HG03139 (cell line): Measurements from ENCODE around the gene GLS2.
A peak's percentile ranks its signal among the peaks of the same experiment; 100 is the strongest.
"Not testable (repeated sequence)": the region's sequence is repeated elsewhere in the genome, so short reads cannot be mapped to it uniquely, and the experiment has no call there.

ENCODE experiments used
- ATAC-seq: cut with Tn5 transposase; IDR thresholded peaks from one replicate; pipeline ENCODE4 v1.9.1; 2021; ENCODE audit not compliant: unreplicated experiment

GLS2 gene

DNA sequence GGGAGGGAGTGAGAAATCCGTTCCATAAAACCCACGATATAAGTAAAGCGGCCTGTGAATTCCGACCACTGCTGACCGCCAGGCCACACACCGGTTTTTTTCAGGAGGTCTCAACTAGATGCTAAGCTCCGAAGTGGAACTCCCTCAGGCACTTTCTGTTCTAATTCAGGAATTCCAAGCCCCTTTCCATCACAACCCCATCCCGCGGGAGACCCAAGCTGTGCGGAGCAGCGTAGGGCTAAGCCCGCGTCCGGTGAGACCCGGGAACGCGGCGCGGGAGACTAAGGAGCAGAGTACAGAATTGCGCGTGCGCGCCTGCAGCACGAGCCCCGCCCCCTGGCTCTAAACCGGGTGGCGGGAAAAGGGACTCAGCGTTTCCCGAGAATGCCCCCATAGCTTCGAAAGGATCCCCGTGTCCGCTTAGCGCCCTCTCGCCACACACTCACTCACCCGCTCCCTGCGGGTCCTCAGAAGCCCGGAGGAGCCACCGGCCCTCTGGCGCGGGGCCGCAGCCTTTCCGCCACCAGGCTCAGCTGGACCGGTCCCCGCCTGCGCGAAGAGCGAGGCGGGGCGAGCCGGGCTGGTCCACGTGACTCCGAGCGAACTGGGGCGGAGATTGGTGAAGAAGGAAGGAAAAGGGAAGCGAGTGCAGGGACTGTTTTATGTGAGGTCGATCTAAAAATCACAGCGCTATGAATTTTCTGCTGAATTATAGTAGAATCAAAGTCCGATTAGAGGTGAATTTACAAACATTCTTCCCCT lies 38.9 kb downstream of the GLS2 start, which contains the start of gene TIMELESS:
TIMELESS (minus strand) TSS at position 567 of the 762 bp plus-strand sequence. CDS start 15,256 bp downstream, outside the sequence.
- ATAC-seq: peak; percentile 79

DNA sequence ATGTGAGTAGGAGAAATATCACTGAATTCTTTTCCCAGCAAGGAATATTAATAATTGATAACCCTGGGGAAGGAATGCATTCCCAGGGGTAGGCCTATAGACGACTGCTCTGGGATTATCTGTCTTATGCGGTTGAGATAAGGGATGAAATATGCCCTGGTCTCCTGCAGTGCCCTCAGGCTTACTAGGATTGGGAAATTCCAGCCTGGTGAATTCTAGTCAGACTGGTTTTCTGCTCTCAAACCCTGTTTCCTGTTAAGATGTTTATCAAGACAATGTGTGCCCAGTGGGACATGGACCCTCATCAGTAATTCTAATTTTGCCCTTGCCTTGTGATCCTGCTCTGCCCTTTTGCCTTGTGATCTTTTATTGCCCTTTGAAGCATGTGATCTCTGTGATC lies 44.8 kb downstream of the GLS2 start:
- not testable (repeated sequence) for ATAC-seq

DNA sequence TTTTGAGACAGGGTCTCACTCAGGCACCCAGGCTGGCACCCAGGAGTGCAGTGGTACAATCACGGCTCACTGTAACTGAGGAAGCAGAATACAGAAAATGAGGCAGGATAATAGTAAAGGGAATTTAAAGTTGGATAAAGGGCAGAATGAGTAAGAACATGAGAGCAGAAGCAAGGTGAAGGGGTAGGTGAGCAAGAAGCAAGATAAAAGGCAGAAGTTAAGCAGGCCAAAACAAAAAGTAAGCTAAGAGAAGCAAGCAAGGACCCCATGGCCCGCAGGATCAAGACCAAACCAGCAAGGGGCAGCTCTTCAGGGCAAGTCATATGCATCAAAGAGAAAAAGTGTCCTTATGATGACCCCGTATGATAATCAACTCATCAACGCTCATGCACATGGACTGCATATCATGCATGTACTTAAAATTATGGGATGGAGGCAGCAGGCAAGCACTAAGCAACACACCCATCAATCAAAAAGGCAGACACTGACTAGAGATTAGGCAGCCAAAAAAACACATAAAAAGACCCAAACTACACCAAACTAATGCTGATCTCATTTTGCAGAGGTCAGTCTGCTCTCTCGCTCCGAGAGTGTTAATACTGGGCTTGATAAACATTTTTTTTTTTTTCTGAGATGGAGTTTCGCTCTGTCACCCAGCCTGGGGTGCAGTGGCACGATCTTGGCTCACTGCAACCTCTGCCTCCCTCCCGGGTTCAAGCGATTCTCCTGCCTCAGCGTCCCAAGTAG lies 50.4 kb downstream of the GLS2 start:
- ATAC-seq: no peak

DNA sequence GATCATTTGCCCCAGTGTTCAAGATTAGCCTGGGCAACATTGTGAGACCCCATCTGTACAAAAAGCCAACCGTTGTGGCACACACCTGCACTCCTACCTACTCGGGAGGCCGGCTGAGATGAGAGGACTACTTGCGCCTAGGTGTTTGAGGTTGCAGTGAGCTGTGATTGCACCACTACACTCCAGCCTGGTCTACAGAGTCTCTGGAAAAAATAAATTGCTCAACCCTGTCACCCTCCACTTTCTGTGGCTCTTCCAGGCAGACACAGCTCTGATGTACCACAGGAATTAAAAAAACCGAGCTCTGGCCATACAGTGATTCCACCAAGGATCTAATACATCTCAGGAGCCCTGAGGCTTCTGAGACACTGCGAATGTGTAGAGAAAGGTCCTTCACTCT lies 53.1 kb downstream of the GLS2 start:
- ATAC-seq: no peak

DNA sequence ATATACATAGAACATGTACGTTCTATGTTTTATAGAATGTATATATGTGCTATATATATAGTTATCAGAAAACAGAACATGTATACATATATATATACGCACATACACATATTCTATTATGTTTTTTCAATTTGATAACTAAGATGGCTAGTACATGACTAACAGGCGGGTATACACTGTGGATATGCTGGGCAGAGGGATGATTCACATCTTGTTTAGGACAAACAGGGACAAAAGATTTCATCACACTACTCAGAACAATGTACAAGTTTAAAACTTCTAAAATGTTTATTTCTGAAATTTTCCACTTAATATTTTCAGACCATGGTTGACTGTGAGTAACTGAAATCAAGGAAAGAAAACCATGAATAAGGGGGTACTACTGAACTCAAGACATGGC lies 56.1 kb downstream of the GLS2 start:
- no peak for ATAC-seq

DNA sequence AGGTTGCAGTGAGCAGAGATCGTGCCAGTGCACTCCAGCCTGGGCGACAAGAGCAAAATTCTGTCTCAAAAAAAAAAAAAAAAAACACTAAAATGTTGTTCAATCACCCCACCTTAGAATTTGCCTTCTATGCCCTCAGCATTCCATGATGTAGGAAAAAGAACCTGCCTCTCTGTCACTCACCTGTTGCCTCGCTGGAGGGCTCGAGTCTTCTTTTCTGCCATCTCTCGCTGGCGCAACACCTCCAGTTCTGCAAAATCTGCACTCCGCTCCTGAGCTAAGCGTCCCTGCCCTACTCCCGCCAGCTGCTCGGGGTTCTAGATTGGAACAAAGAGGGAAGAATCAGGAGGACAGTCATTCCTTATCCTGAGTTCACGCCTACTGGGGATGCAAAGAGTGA lies 56.7 kb downstream of the GLS2 start:
- no peak for ATAC-seq

DNA sequence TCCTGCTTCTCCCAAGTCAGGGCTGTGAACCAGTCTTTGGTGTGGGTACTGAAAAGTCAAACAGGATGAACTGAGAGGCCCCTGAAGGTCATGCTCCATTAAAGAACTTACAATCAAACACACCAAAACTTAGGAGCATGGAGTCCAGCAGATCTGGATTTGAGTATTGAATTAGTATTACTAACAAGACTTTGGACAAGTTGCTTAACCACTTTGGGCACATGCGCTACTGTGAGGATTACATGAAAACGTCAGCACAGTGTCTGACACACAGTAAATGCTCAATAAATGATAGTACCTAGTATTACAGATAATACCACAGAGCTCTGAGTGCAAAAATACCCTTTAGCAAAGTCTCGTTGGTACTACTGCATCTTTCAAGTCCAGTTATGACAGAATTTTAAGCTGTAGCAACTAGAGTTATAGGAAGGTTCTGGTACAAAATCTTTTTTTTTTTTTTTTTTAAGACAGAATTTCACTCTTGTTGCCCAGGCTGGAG lies 62.0 kb downstream of the GLS2 start:
- no peak for ATAC-seq

DNA sequence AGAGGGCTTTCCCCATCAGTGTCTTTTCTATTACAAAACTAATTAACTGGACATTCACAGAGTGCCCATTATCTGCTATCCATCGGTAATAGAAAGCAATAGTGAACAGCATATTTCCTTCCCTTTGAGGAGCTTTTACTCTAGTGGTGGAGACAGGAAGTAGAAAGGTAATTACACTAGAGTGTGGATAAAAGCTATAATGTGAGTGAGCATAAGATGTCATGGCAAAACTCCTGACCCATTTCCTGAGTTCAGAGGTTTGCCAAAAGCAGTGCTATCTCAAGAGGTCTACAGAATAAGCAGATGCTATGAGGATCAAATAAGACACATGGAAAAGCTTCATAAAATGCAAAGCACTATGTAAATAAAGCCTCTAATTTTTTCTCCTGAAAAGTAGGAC lies 62.8 kb downstream of the GLS2 start:
- ATAC-seq: no peak
